ENCODE data around the gene MTARC2.

DNA sequence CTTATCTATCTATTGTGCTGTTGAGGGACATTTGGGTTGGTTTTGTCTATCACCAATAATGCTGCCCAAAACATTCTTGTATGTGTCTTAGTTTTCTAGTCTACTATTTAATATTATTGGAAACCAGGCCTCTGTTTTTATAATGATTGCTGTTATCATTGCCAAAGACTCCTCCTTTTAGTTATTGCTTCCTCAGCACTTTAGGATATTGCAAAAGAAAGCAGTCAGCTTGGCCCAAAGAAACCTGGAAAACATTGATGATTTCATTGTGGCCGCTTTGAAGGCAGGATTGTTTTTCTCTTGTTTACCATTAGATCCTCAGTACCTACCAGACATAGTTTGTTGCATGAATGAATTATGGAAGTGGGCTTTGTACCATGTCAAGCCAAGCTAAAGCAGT lies 20.6 kb upstream of the MTARC2 start:
- TF ChIP-seq CTCF (conservative IDR thresholded peaks at IDR 0.05; ENCODE audit: low read depth, low read length) (no peak), EZH2 (IDR thresholded peaks at IDR 0.05; ENCODE audit: borderline replicate concordance, low read depth, low read length, poor library complexity, severe bottlenecking) (no peak)
